ENCODE data around the gene SYNDIG1. TPM values are rescaled to one million over a fixed set of nuclear protein-coding genes. Genes with fewer than 3 reads are reported as not detected.

Gene SYNDIG1
- total RNA-seq, 1 experiment from 2014 or later, result not detected

GRCh38 chr20:24480509-24480908 lies 11.1 kb downstream of the SYNDIG1 start:
- ChIA-PET POLR2A (no interaction called here), CTCF (no interaction called here)
- peaks cover 4% of the 10 kb centered on the region; the same call in 1 of the 2 replicates for H3K27me3 ChIP-seq (ENCODE audit: control insufficient read depth, insufficient read depth, low read length)
- BruUV-seq (replicated peaks), result no TSS peak
- no peak overlapping the region for H3K27ac ChIP-seq (ENCODE audit: low read length)
- ATAC-seq (no peak), DNase-seq (ENCODE audit: low read depth, low spot score) (no peak)
- no peaks in the 10 kb centered on the region for H3K36me3 ChIP-seq (ENCODE audit: control insufficient read depth, insufficient read depth, low read length)
- H3K4me1 ChIP-seq (ENCODE audit: control insufficient read depth, insufficient read depth, low read length), result no peaks in the 10 kb centered on the region
- in situ Hi-C loops (cut with HindIII; ENCODE audit: low pct_unique_long_range_greater_than_20kb, low sequenced_read_pairs), result no loop called here
- no peaks in the 10 kb centered on the region for H3K9me3 ChIP-seq (ENCODE audit: control insufficient read depth, insufficient read depth, low read depth, low read length)
- TF ChIP-seq, protein P1, sequence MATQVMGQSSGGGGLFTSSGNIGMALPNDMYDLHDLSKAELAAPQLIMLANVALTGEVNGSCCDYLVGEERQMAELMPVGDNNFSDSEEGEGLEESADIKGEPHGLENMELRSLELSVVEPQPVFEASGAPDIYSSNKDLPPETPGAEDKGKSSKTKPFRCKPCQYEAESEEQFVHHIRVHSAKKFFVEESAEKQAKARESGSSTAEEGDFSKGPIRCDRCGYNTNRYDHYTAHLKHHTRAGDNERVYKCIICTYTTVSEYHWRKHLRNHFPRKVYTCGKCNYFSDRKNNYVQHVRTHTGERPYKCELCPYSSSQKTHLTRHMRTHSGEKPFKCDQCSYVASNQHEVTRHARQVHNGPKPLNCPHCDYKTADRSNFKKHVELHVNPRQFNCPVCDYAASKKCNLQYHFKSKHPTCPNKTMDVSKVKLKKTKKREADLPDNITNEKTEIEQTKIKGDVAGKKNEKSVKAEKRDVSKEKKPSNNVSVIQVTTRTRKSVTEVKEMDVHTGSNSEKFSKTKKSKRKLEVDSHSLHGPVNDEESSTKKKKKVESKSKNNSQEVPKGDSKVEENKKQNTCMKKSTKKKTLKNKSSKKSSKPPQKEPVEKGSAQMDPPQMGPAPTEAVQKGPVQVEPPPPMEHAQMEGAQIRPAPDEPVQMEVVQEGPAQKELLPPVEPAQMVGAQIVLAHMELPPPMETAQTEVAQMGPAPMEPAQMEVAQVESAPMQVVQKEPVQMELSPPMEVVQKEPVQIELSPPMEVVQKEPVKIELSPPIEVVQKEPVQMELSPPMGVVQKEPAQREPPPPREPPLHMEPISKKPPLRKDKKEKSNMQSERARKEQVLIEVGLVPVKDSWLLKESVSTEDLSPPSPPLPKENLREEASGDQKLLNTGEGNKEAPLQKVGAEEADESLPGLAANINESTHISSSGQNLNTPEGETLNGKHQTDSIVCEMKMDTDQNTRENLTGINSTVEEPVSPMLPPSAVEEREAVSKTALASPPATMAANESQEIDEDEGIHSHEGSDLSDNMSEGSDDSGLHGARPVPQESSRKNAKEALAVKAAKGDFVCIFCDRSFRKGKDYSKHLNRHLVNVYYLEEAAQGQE (IDR thresholded peaks at IDR 0.05; ENCODE audit: insufficient read depth in 1 of 2, low read depth in 2 of 2, low read length in 1 of 2), result no peak
- TF ChIP-seq CTCF (IDR thresholded peaks at IDR 0.05) (no peak), POLR2AphosphoS5 (IDR thresholded peaks at IDR 0.05; ENCODE audit: low read depth, low read length) (no peak), SIN3A (IDR thresholded peaks at IDR 0.05; ENCODE audit: borderline replicate concordance, insufficient read depth, low read depth, low read length) (no peak)
- intact Hi-C loops (cut with micrococcal nuclease; ENCODE audit: unreplicated experiment), result no loop called here
- H3K4me3 ChIP-seq (ENCODE audit: low read depth in 2 of 2, low read length in 2 of 2), result no peak overlapping the region

GRCh38 chr20:24481173-24481572 lies 11.7 kb downstream of the SYNDIG1 start:
- no peak for ATAC-seq
- no TSS peak for BruUV-seq (replicated peaks)
- CTCF ChIA-PET, result interaction anchor here (0.6 kb wide), 1 partner anchor 189 kb away, joined by 3 read pairs; no protein-coding TSS in a partner anchor

More at GRCh38 chr20:24481173-24481572, 11.7 kb downstream of the SYNDIG1 start:
- no peak overlapping the region for H3K27ac ChIP-seq (ENCODE audit: low read length)
- H3K4me1 ChIP-seq (ENCODE audit: control insufficient read depth, insufficient read depth, low read length), result no peaks in the 10 kb centered on the region
- no peak for DNase-seq (ENCODE audit: low read depth, low spot score)
- peaks cover 4% of the 10 kb centered on the region; the same call in 1 of the 2 replicates for H3K27me3 ChIP-seq (ENCODE audit: control insufficient read depth, insufficient read depth, low read length)
- no peak for TF ChIP-seq POLR2AphosphoS5 (IDR thresholded peaks at IDR 0.05; ENCODE audit: low read depth, low read length)
- TF ChIP-seq SIN3A (IDR thresholded peaks at IDR 0.05; ENCODE audit: borderline replicate concordance, insufficient read depth, low read depth, low read length), result no peak
- no peak for TF ChIP-seq TCF7L2 (IDR thresholded peaks at IDR 0.05; ENCODE audit: low read depth, low read length)
- no peak for TF ChIP-seq CTCF (IDR thresholded peaks at IDR 0.05)
- TF ChIP-seq, protein P1 (IDR thresholded peaks at IDR 0.05; ENCODE audit: insufficient read depth in 1 of 2, low read depth in 2 of 2, low read length in 1 of 2), result no peak
- H3K36me3 ChIP-seq (ENCODE audit: control insufficient read depth, insufficient read depth, low read length), result no peaks in the 10 kb centered on the region
- no peaks in the 10 kb centered on the region for H3K9me3 ChIP-seq (ENCODE audit: control insufficient read depth, insufficient read depth, low read depth, low read length)
- POLR2A ChIA-PET, result no interaction called here
- intact Hi-C loops (cut with micrococcal nuclease; ENCODE audit: unreplicated experiment) (no loop called here), in situ Hi-C loops (cut with HindIII; ENCODE audit: low pct_unique_long_range_greater_than_20kb, low sequenced_read_pairs) (no loop called here)
- no peak overlapping the region for H3K4me3 ChIP-seq (ENCODE audit: low read depth in 2 of 2, low read length in 2 of 2)

Data from Panc1 (cell line).